Right lobe of liver (tissue), 6 donors: ENCODE results near the gene AKR1C4. TPM values are rescaled to one million over a fixed set of nuclear protein-coding genes. Genes with fewer than 3 reads are reported as not detected.

Experiments used
- ATAC-seq, 4 donors: fragments of 200-7000 bp; cut with Tn5 transposase; one replicate each; pipeline ENCODE4 v1.9.1; 2020; ENCODE audit warnings: mild to moderate bottlenecking in 4 of 4, moderate library complexity in 4 of 4
- DNase-seq, 3 donors: peaks; one replicate each; pipeline ENCODE4 v3.0.0-alpha.2; 2020
- H3K27ac ChIP-seq, 3 donors: fragments of 200-600 bp; one replicate each; pipeline ENCODE4 v1.8.0; 2022
- H3K27me3 ChIP-seq, 2 donors: fragments of 200-600 bp; one replicate each; pipeline ENCODE4 v1.8.0; 2022
- H3K36me3 ChIP-seq, 4 donors: fragments of 200-600 bp; sonication (generic) in 1 of 4; one replicate each; pipeline versions ENCODE4 v1.5.1 to v1.8.0; 2017 to 2022; ENCODE audit warnings: control low read depth in 1 of 4
- H3K4me1 ChIP-seq, 4 donors: fragments of 200-600 bp; sonication (generic) in 1 of 4; one replicate each; pipeline versions ENCODE4 v1.5.1 to v1.8.0; 2017 to 2022; ENCODE audit warnings: control low read depth in 1 of 4
- H3K4me3 ChIP-seq, 3 donors: fragments of 200-600 bp; one replicate each; pipeline ENCODE4 v1.8.0; 2022
- H3K9me3 ChIP-seq, 4 donors: fragments of 200-600 bp; sonication (generic) in 1 of 4; one replicate each; pipeline versions ENCODE4 v1.5.1 to v1.8.0; 2017 to 2022; ENCODE audit warnings: control low read depth in 1 of 4
- POLR2A ChIP-seq: fragments of 450-650 bp; IDR thresholded peaks from one replicate; pipeline ENCODE4 v1.6.1; 2017; ENCODE audit warnings: antibody characterized with exemption, mild to moderate bottlenecking
- WGBS: methylation state at CpG from one replicate; pipeline ENCODE4 v1.1.6; 2018; ENCODE audit warnings: low coverage, low lambda C conversion rate; ENCODE audit not compliant: insufficient coverage; ENCODE audit errors: missing lambda C conversion rate; 5-methylcytosine and 5-hydroxymethylcytosine counted together
- intact Hi-C, 2 donors: fragments of 100-400 bp; cut with DNase I; formaldehyde crosslinking; loops; one replicate each; pipeline versions ENCODE4 v1.11.2 to v1.14.1; 2022
- total RNA-seq, 6 experiments: library from RNA; depleted of rRNA in 2 of 6; stranded (reverse); fragments of >200 nt in 2 of 6; fragmentation: NEBNext Ultra II Directional in 3 of 6; extraction: Animal tissue kit (Norgen Biotek cat#: 25700) in 3 of 6; gene quantifications; one replicate each; pipeline versions ENCODE4 v1.1.0 to v1.2.4, GENCODE V29; 2016 to 2023
- TF ChIP-seq, protein P1 (sequence below), 4 donors: fragments of 200-600 bp in 3 of 4; fragments of 450-650 bp in 1 of 4; IDR thresholded peaks; one replicate each; pipeline versions ENCODE4 v1.5.1 to v1.8.0; 2016 to 2022; ENCODE audit warnings: antibody characterized with exemption in 4 of 4, mild to moderate bottlenecking in 2 of 4
- donor health status: DM: no; HTN: yes; CAD: no.
- donor health status: DM: no; HTN: no; CAD: no.
- donor health status: DM: no; HTN: no; CAD: no.
- donor health status: DM: no; HTN: yes; CAD: no.
- donor health status: DM: no; HTN: yes; CAD: no.

Gene AKR1C4
- total RNA-seq, 6 experiments from 2014 or later, result 172 to 471 (median 220) TPM

DNA sequence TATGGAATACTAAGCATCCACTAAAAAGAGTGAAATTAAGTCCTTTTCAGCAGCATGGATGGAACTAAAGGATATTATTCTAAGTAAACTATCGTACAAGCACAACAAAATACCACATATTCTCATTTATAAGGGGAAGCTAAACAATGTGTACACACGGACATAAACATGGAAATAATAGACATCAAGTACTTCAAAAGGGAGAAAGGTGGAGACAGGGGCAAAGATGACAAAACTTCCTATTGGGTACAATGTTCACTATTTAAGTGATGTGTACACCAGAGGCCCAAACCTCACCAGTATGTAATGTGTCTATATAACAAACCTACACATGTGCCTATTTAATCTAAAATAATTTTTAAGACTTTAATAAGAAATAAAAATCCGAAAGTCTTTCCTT is 2.2 kb upstream of the AKR1C4 start:
- H3K4me3 ChIP-seq, result no peak overlapping the region
- intact Hi-C loops, result no loop called here
- no peak for DNase-seq
- H3K9me3 ChIP-seq, result no peaks in the 10 kb centered on the region
- 89% methylated on average over 3 of the region's 3 CpGs for WGBS
- ATAC-seq, result no peak
- peaks cover 0 to 18% (median 7%) of the 10 kb centered on the region in 4 donors for H3K4me1 ChIP-seq
- no peaks in the 10 kb centered on the region for H3K36me3 ChIP-seq
- no peaks in the 10 kb centered on the region for H3K27me3 ChIP-seq
- TF ChIP-seq, protein P1, sequence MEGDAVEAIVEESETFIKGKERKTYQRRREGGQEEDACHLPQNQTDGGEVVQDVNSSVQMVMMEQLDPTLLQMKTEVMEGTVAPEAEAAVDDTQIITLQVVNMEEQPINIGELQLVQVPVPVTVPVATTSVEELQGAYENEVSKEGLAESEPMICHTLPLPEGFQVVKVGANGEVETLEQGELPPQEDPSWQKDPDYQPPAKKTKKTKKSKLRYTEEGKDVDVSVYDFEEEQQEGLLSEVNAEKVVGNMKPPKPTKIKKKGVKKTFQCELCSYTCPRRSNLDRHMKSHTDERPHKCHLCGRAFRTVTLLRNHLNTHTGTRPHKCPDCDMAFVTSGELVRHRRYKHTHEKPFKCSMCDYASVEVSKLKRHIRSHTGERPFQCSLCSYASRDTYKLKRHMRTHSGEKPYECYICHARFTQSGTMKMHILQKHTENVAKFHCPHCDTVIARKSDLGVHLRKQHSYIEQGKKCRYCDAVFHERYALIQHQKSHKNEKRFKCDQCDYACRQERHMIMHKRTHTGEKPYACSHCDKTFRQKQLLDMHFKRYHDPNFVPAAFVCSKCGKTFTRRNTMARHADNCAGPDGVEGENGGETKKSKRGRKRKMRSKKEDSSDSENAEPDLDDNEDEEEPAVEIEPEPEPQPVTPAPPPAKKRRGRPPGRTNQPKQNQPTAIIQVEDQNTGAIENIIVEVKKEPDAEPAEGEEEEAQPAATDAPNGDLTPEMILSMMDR (IDR thresholded peaks at IDR 0.05), result no peak
- no peak for TF ChIP-seq POLR2A
- peak overlapping the region in 1 of 3 donors; percentile 88 for H3K27ac ChIP-seq

DNA sequence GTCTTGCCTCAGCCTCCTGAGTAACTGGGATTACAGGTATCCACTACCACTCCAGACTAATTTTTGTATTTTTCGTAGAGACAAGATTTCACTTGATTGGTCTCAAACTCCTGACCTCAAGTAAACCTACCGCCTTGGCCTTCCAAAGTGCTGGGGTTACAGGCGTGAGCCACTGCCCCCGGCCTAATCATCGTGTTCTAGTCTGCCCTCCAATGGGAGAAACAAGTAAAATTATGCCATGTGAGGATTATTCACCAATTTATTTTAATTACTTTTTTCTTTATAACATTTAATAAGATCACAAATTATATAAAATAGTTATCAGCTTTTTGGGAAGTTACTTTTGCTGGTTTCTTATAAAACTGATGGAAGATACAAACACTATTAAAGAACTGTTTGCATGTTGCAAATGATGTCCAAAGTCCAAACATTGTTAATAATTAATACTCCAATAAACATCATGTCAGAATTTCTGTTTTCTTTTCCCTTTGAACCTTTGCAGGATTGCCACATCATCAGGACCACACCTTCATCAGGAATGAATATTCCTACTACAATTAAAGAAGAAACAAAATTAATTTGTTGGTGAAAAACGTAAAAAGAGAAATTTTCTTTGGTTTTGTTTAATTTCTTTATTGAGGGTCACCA is 786 bp upstream of the AKR1C4 start:
- Histone ChIP-seq H3K4me3 (peak overlapping the region in 2 of 3 donors; percentile 44 to 62), H3K27me3 (no peaks in the 10 kb centered on the region), H3K27ac (peak overlapping the region; percentile 72 to 88 (median 75)), H3K36me3 (no peaks in the 10 kb centered on the region), H3K9me3 (no peaks in the 10 kb centered on the region), H3K4me1 (peaks cover 0 to 20% (median 9%) of the 10 kb centered on the region in 4 donors)
- intact Hi-C loops, result no loop called here
- no peak for TF ChIP-seq POLR2A
- TF ChIP-seq, protein P1 (IDR thresholded peaks at IDR 0.05), result peak in 2 of 4 donors; percentile 23 to 32
- 48% methylated on average over 6 of the region's 6 CpGs for WGBS
- peak; percentile 43 to 69 (median 58) for ATAC-seq
- peak in 1 of 3 donors; percentile 57 for DNase-seq

DNA sequence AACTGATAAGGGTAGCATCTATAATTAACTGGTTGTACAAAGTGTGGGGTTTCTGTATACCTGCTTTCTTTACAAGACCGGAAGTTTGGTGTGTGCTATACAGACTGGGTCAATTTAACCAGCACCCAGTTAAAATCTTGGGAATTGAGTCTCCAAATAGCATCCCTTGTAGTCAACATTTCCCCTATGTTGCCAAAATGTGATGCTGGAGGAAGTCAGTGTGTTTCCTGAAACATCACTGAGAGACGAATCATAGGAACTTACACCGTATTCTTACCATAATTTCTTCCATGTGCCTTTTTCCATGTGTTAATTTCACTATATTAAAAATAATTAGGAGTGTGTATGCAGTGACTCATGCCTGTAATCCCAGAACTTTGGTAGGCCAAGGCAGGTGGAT is 1.7 kb downstream of the AKR1C4 start:
- no peak for ATAC-seq
- Histone ChIP-seq H3K27me3 (no peaks in the 10 kb centered on the region), H3K4me3 (peak overlapping the region; percentile 35 to 62 (median 44)), H3K27ac (peak overlapping the region; percentile 65 to 88 (median 75)), H3K9me3 (no peaks in the 10 kb centered on the region), H3K36me3 (peaks cover 0 to 3% (median 0%) of the 10 kb centered on the region in 4 donors), H3K4me1 (peaks cover 0 to 30% (median 9%) of the 10 kb centered on the region in 4 donors)
- DNase-seq, result no peak
- intact Hi-C loops, result no loop called here
- TF ChIP-seq POLR2A, result no peak
- TF ChIP-seq, protein P1 (IDR thresholded peaks at IDR 0.05), result no peak
- WGBS, result 19% methylated on average over 3 of the region's 3 CpGs

DNA sequence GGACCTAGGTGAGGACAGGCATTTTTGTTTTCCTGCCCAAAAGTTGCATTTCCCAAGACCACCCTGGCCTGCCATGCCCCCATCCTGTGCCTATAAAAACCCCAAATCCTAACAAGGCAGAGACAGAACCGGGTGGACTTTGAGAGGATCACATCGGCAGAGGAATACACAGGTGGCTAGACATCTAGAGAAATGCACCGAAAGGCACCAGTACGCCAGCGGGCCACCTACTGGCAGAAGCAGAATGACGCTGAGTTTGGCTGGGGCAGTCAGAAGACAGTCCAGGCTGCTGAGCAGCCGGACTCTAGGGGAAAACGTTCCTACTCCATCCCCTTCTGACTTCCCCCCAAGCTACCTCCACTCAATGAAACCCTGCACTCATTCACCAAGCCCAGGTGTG is 2.8 kb downstream of the AKR1C4 start:
- H3K27me3 ChIP-seq, result no peaks in the 10 kb centered on the region
- WGBS, result 27% methylated on average over 3 of the region's 8 CpGs
- H3K9me3 ChIP-seq, result no peaks in the 10 kb centered on the region
- peaks cover 0 to 29% (median 6%) of the 10 kb centered on the region in 4 donors for H3K4me1 ChIP-seq
- ATAC-seq (peak; percentile 71 to 87 (median 78)), DNase-seq (peak; percentile 78 to 84 (median 82))
- H3K27ac ChIP-seq, result peak overlapping the region; percentile 65 to 88 (median 75)
- intact Hi-C loops, result no loop called here
- peak overlapping the region; percentile 35 to 62 (median 44) for H3K4me3 ChIP-seq
- TF ChIP-seq, protein P1 (IDR thresholded peaks at IDR 0.05), result peak; percentile 41 to 63 (median 58)
- TF ChIP-seq POLR2A, result no peak
- peaks cover 0 to 13% (median 5%) of the 10 kb centered on the region in 4 donors for H3K36me3 ChIP-seq
